HTR-8/SVneo (cell line): ENCODE measurements around the gene ISLR.
"Not testable (repeated sequence)": the region's sequence is repeated elsewhere in the genome, so short reads cannot be mapped to it uniquely, and the experiment has no call there.

ENCODE experiments used
- DNase-seq: peaks from one replicate; pipeline ENCODE4 v3.0.0; 2011; ENCODE audit warnings: low spot score, mixed read lengths; ENCODE audit not compliant: insufficient read length
- FAIRE-seq: peaks from 2 replicates; lab custom pipeline; 2011; peaks lifted over from hg19 to GRCh38; lab: Jason Lieb, UNC

Gene ISLR

GRCh38 chr15:74136540-74136813, 37.0 kb upstream of the ISLR start:
- DNase-seq (no peak), FAIRE-seq (no peak)

DNA sequence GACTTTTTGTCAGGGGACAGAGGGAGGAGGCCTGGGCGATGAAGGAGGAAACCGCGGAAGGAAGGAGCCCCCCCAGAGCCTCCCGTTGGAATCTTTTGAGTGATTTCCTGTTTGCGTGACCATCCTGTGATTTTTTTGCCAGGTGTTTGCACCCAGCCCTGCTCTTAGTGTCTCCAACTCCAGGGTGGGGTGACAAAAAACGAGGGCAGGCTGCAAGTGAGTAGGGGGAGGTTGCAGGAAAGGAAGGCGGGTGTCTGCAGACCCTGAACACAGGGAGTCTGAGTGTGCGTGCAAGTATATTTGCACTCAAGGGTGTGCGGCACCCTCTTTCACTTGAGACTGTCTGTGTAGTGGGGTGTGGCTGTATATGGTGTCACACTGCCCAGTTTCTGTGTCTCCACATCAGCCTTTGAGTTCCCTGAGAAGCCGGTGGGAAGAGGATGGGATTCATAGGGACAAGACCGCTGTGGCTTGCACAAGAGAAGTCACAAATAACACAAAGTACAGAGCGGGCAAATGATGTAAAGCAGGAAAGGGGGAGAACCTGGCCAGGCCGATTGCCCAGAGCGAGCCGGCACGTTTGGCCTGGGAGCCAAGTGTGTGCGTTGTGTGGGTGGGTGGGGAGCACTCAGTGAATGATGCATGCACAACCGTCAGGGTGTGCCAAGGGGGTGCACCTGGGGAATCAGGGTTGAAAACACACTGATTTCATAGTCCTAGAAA, 36.5 kb upstream of the ISLR start:
- DNase-seq (no peak), FAIRE-seq (no peak)

DNA sequence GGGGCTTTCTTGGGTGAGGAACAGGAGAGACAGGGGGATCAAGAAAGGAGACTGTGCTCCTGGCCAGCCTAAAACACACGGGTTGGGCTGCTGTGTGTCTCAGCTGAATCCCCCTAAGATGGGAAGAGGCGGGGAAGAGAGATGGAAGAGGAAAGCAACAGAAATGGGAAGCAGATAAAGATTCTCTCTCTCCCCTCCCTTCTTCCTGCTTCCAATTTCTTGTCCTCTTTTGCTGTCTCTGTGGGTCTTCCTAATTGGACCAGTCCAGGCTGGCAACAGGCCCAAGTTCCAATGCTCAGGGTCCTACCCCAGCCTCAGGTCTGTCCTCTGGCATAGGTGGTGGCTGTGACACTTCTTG, 36.0 kb upstream of the ISLR start:
- FAIRE-seq (no peak), DNase-seq (no peak)

- DNase-seq (no peak), FAIRE-seq (no peak)
Observed at GRCh38 chr15:74138642-74139041, 34.9 kb upstream of the ISLR start.

GRCh38 chr15:74141591-74141990, 31.9 kb upstream of the ISLR start:
- FAIRE-seq = no peak
- DNase-seq = no peak

DNA sequence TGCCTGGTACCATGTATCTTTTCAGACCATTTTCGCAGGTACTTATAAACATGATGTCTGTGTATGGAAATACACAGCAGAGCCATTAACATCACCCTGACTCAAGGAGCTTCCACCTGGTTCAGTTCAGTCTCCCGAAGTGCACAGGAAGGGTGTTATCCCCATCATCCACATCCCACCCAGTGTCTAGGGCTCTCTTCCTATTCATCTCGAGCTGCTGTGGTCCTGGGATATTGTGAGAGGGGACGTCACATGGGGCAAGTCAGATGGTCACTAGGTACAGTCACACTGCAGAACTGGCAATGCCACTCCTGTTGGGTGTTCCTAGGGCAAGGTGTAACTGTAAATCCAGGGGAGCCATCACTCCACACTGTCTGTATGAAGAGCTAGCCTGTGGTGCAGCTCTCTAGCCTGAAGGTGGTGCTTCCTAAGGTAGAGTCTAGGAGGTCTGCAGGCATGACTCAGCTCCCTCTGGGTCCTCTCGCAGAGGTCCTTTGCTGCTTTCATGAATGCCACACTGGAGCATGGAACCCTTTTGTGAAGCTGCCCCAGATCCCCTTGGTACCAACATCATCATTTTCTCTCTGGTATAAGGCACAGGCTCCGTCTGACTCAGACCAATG, 29.2 kb upstream of the ISLR start:
- FAIRE-seq = peak; percentile 16
- DNase-seq = no peak

- no peak for DNase-seq
- no peak for FAIRE-seq
Observed at GRCh38 chr15:74146277-74146800, 27.2 kb upstream of the ISLR start.

- FAIRE-seq (no peak), DNase-seq (no peak)
Observed at GRCh38 chr15:74147051-74147450, 26.5 kb upstream of the ISLR start.

GRCh38 chr15:74155766-74156417, 17.6 kb upstream of the ISLR start:
- FAIRE-seq (no peak), DNase-seq (no peak)

GRCh38 chr15:74156678-74157411, 16.7 kb upstream of the ISLR start:
- FAIRE-seq (no peak), DNase-seq (no peak)

- FAIRE-seq (no peak), DNase-seq (no peak)
Observed at GRCh38 chr15:74157868-74158827, 15.4 kb upstream of the ISLR start.

DNA sequence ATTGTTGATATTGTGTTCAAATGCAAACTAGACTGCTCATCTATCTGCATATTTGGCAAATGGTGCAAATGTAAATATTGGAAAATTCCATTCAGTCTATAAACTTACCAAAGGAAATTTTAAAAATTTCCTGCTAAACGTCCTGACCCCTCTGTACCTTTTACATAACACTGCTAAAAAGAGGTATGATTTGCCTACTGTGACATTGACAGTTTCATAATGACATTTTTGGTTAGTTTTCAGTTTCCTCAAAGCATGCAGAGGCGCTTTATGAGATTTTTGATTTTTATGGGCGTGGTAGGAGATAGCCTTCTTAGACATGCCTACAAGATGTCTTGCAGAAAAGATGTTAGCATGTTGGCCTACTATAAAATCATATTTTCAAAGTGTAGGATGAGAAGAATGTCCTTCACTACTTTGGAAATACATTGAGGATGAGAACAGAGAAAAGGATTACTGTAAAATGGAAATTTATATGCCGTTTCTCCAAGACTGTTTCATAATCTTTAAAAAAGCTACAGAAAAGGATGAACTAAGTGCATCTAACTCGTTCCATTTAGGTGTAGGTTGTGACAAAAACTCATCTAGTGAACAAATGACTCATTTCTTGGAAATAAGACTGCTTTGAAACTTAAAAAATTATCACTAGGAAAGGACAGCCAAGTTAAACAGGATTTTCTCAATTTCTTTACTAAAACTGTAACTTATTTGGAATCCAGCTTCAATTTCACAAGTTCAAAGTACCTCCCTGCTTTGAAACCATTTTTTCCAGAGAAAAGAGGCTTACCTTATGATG, 14.5 kb upstream of the ISLR start:
- FAIRE-seq (no peak), DNase-seq (no peak)

- FAIRE-seq (no peak), DNase-seq (no peak)
Observed at GRCh38 chr15:74159773-74160172, 13.7 kb upstream of the ISLR start.

DNA sequence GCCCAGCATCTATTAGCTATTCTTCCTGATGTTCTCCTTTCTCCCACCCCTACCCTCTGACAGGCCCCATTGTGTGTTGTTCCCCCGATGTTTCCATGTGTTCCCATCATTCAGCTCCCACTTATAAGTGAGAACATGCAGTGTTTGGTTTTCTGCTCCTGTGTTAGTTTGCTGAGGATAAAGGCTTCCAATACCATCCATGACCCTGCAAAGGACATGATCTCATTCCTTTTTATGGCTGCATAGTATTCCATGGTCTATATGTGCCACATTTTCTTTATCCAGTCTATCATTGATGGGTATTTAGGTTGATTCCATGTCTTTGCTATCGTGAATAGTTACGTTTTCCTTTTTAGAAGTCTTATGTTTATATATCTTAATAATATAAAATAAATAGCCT, 13.1 kb upstream of the ISLR start:
- not testable (repeated sequence) for DNase-seq, FAIRE-seq

GRCh38 chr15:74162195-74162536, 11.3 kb upstream of the ISLR start:
- FAIRE-seq, DNase-seq: not testable (repeated sequence)

GRCh38 chr15:74165461-74165860, 8.0 kb upstream of the ISLR start:
- FAIRE-seq = no peak

GRCh38 chr15:74167891-74168331, 5.6 kb upstream of the ISLR start:
- no peak for FAIRE-seq
- DNase-seq = no peak

More at GRCh38 chr15:74165461-74165860, 8.0 kb upstream of the ISLR start:
- DNase-seq = no peak

- DNase-seq (no peak), FAIRE-seq (no peak)
Observed at GRCh38 chr15:74168711-74169126, 4.8 kb upstream of the ISLR start.
